ENCODE results near the gene ZBED4.

Gene ZBED4

GRCh38 chr22:49887702-49888101 lies 34.1 kb downstream of the ZBED4 start:
- H3K4me3 ChIP-seq (ENCODE audit: low read length) = no peak overlapping the region
- no peaks in the 10 kb centered on the region for H3K9me3 ChIP-seq (ENCODE audit: control insufficient read depth, insufficient read depth, low read length)

GRCh38 chr22:49889071-49889470 lies 35.4 kb downstream of the ZBED4 start:
- Histone ChIP-seq H3K9me2 (replicated peaks; ENCODE audit: control insufficient read depth, low read length) (no peaks in the 10 kb centered on the region), H3F3A (ENCODE audit: control insufficient read depth, insufficient read depth) (peaks cover under 1% of the 10 kb centered on the region; the same call in 1 of the 2 replicates), H3K4me2 (ENCODE audit: low read length) (no peak overlapping the region), H3K27me3 (ENCODE audit: control insufficient read depth, low read length) (no peaks in the 10 kb centered on the region), H3K9me3 (ENCODE audit: control insufficient read depth, insufficient read depth, low read length) (no peaks in the 10 kb centered on the region), H3K36me3 (ENCODE audit: control insufficient read depth, low read length) (peaks cover 72% of the 10 kb centered on the region), H3K79me2 (ENCODE audit: control insufficient read depth, low read length) (peaks cover 53% of the 10 kb centered on the region), H3K4me3 (ENCODE audit: low read length) (no peak overlapping the region), H3K27ac (ENCODE audit: low read depth, low read length) (no peak overlapping the region), H3K4me1 (ENCODE audit: control insufficient read depth, low read length) (no peaks in the 10 kb centered on the region), H4K20me1 (ENCODE audit: control insufficient read depth, insufficient read depth, low read depth, low read length) (no peaks in the 10 kb centered on the region)
- TF ChIP-seq CTCF (IDR thresholded peaks at IDR 0.05; ENCODE audit: low read depth, low read length, poor library complexity, severe bottlenecking) = no peak

More at GRCh38 chr22:49887702-49888101, 34.1 kb downstream of the ZBED4 start:
- Histone ChIP-seq H3K27me3 (ENCODE audit: control insufficient read depth, low read length) (no peaks in the 10 kb centered on the region), H3K9me2 (replicated peaks; ENCODE audit: control insufficient read depth, low read length) (no peaks in the 10 kb centered on the region), H3K36me3 (ENCODE audit: control insufficient read depth, low read length) (peaks cover 86% of the 10 kb centered on the region), H3K27ac (ENCODE audit: low read depth, low read length) (no peak overlapping the region), H4K20me1 (ENCODE audit: control insufficient read depth, insufficient read depth, low read depth, low read length) (no peaks in the 10 kb centered on the region; the same call in 1 of the 2 replicates), H3K4me1 (ENCODE audit: control insufficient read depth, low read length) (no peaks in the 10 kb centered on the region), H3K79me2 (ENCODE audit: control insufficient read depth, low read length) (peaks cover 66% of the 10 kb centered on the region), H3F3A (ENCODE audit: control insufficient read depth, insufficient read depth) (no peaks in the 10 kb centered on the region), H3K4me2 (ENCODE audit: low read length) (no peak overlapping the region)
- TF ChIP-seq CTCF (IDR thresholded peaks at IDR 0.05; ENCODE audit: low read depth, low read length, poor library complexity, severe bottlenecking) (no peak), EZH2phosphoT487 (IDR thresholded peaks at IDR 0.05; ENCODE audit: borderline replicate concordance, low read length) (no peak)

GRCh38 chr22:49892226-49892899 lies 38.7 kb downstream of the ZBED4 start:
- Histone ChIP-seq H3K4me1 (ENCODE audit: control insufficient read depth, low read length) (no peaks in the 10 kb centered on the region), H4K20me1 (ENCODE audit: control insufficient read depth, insufficient read depth, low read depth, low read length) (no peaks in the 10 kb centered on the region), H3K27me3 (ENCODE audit: control insufficient read depth, low read length) (no peaks in the 10 kb centered on the region), H3K27ac (ENCODE audit: low read depth, low read length) (no peak overlapping the region), H3K79me2 (ENCODE audit: control insufficient read depth, low read length) (peaks cover 23% of the 10 kb centered on the region), H3K36me3 (ENCODE audit: control insufficient read depth, low read length) (peaks cover 42% of the 10 kb centered on the region), H3K4me2 (ENCODE audit: low read length) (no peak overlapping the region), H3K9me2 (replicated peaks; ENCODE audit: control insufficient read depth, low read length) (no peaks in the 10 kb centered on the region), H3K4me3 (ENCODE audit: low read length) (no peak overlapping the region), H3K9me3 (ENCODE audit: control insufficient read depth, insufficient read depth, low read length) (no peaks in the 10 kb centered on the region), H3F3A (ENCODE audit: control insufficient read depth, insufficient read depth) (peaks cover 3% of the 10 kb centered on the region; the same call in 1 of the 2 replicates)
- TF ChIP-seq EZH2phosphoT487 (IDR thresholded peaks at IDR 0.05; ENCODE audit: borderline replicate concordance, low read length) = no peak

GRCh38 chr22:49893025-49893424 lies 39.4 kb downstream of the ZBED4 start:
- Histone ChIP-seq H3K79me2 (ENCODE audit: control insufficient read depth, low read length) (peaks cover 17% of the 10 kb centered on the region), H3K36me3 (ENCODE audit: control insufficient read depth, low read length) (peaks cover 36% of the 10 kb centered on the region)

More at GRCh38 chr22:49893025-49893424, 39.4 kb downstream of the ZBED4 start:
- Histone ChIP-seq H3K4me1 (ENCODE audit: control insufficient read depth, low read length) (no peaks in the 10 kb centered on the region), H3K9me2 (replicated peaks; ENCODE audit: control insufficient read depth, low read length) (no peaks in the 10 kb centered on the region), H4K20me1 (ENCODE audit: control insufficient read depth, insufficient read depth, low read depth, low read length) (no peaks in the 10 kb centered on the region), H3F3A (ENCODE audit: control insufficient read depth, insufficient read depth) (peaks cover 3% of the 10 kb centered on the region; the same call in 1 of the 2 replicates), H3K4me2 (ENCODE audit: low read length) (no peak overlapping the region), H3K9me3 (ENCODE audit: control insufficient read depth, insufficient read depth, low read length) (no peaks in the 10 kb centered on the region), H3K27me3 (ENCODE audit: control insufficient read depth, low read length) (no peaks in the 10 kb centered on the region), H3K27ac (ENCODE audit: low read depth, low read length) (no peak overlapping the region), H3K4me3 (ENCODE audit: low read length) (no peak overlapping the region)
- TF ChIP-seq CTCF (IDR thresholded peaks at IDR 0.05; ENCODE audit: low read depth, low read length, poor library complexity, severe bottlenecking) (no peak), EZH2phosphoT487 (IDR thresholded peaks at IDR 0.05; ENCODE audit: borderline replicate concordance, low read length) (no peak)
